ENCODE results near the gene TRAF1.
A peak's percentile ranks its signal among the peaks of the same experiment; 100 is the strongest.

Gene TRAF1

GRCh38 chr9:120922404-120923195 lies 4.0 kb downstream of the TRAF1 start:
- peak; percentile 46 for DNase-seq

- DNase-seq, result peak; percentile 64
Observed at GRCh38 chr9:120921661-120922181, 4.9 kb downstream of the TRAF1 start.

- DNase-seq, result peak; percentile 66
Observed at GRCh38 chr9:120920806-120921178, 5.8 kb downstream of the TRAF1 start.

DNA sequence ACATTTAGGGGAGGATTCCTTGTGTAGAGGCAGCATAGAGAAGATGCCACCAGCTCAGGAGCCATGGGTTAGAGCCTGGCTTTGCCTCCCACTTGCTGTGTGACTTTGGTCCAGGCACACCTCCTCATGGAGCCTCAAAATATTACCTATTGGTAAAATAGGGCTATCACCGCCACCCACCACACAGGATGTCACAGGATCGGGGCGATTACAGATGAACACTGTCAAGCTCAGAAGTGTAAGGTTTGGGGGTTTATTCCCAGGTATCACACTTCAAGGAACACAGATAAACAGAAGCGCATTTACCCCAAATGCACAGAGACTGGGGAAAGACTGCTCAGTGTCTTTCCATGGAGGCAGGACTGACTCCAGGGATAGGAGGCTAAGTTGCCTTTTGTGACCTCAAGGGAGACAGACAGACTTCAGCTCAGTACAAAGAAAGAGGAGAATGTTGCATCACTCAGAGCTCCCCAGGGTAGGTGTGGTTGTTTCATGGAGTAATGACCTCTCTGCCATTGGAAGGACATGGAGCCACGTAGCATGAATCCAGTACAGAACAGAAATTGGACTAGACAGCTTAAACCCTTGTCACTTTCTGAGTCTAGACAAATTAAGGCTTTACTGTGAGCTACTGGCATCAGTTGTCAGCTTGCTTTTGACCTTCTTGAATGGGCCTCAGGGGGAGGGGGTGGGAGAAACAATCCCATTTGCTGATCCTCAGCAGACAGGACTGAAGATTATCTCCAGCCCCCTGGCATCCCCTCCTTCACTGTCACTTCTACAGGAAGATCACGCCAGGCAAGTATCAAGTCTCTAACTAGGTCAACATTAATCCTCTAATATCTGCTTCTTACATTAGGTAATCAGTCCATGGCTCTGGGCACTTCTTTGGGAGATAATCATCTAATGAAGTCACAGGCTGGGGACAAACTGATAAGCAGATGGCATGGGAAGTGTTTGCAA lies 6.5 kb downstream of the TRAF1 start:
- DNase-seq, result peak; percentile 53

DNA sequence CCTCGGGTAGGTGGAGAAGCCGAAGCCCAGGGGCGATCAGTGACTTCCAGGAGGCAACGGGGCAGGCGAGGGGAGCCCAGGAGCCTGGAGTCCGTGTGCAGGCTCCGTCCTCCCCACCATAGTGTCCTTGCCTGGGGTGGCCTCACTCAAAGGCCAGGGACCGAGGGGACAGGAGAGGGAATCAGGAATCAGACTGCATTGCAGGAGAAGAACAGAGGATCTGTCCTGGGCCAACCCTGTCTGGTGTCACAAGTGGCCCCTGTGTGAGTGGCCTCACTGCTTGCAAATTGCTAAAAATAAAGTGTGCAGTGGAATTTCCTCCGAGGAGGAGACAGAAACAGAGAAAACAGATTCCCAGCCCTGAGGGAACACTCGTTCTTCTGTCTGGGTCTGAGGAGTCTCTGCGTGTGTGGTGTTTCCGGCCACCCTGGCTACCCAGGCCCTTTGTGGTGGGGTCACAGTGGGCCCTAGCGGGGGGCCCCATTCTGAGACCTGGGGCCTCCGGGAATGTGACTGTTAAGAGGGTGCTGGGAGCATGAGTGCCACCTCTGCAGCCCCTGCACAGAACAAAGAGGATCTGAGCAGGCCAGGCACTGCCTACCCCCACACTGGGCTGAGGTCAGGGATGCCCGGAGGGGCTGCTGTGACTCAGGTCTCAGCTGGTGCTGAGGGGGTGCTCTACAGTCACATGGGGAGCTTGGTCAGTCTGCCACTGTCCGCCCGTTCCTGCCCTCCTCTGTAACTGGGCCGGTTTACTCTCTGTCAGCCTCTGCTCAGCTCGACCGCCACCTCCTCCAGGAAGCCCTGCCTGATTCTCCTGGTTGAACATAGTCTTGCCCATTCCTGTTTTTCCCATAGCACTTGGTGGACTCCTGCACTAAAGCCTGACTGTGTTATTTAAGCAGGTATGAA lies 7.4 kb downstream of the TRAF1 start:
- peak; percentile 54 for DNase-seq

DNA sequence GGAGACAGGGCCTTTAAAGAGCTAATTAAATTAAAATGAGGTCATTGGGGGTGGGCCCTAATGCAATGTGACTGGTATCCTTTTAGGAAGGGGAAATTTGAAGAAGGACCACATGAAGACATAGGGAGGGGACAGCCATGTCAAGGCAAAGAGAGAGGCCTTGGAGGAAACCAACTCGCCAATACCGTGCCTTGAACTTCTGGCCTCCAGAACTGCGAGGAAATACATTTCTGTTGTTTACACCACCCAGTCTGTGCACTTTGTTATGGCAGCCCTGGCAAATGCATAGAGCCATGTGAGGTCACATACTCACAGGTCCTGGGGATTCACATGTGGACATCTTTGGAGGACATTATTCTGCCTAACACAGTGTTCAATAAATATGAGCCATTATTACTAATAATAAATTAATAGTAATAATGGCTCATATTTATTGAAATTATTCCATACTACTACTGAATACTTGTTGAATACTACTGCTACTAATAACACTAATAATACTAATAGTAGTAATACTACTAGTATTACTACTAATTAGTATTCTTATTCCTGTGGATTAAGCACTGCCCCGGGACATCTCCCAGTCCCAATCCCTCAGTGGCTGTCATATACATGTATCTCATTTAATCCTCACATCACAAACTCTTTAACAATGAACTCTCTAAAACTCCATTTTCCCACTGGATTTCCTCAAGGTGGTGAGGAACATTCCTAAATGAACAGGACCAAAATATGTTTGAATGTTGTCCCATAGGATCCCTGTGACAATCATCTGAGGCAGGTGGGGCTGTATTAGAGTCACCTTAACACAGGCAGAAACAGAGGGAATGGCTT lies 8.4 kb downstream of the TRAF1 start:
- DNase-seq, result peak; percentile 12

- DNase-seq, result no peak
Observed at GRCh38 chr9:120916991-120917880, 9.4 kb downstream of the TRAF1 start.

GRCh38 chr9:120916588-120916987 lies 10.0 kb downstream of the TRAF1 start:
- no peak for DNase-seq

- no peak for DNase-seq
Observed at GRCh38 chr9:120915854-120916470, 10.6 kb downstream of the TRAF1 start.

- DNase-seq, result no peak
Observed at GRCh38 chr9:120914953-120915352, 11.6 kb downstream of the TRAF1 start.

DNA sequence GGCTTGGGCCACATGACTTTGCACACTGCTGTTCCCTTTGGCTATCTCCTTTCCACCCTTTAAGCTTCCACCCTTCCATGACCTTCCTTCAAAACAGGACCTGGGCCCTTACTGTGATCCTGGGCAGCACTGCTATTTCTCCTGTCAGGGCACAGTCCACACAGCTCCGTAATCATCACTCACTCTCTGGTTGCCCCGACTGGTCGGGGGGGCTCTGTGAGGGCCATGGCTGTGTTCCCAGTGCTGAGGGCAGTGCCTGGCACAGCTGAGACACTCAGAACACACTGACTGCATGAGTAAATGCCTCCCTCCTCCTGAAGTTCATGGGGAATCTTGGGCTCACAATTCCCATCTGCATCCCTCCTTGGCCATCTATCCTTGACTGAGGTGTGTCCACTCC lies 12.2 kb downstream of the TRAF1 start:
- DNase-seq, result no peak

GRCh38 chr9:120913647-120914264 lies 12.8 kb downstream of the TRAF1 start:
- no peak for DNase-seq

DNA sequence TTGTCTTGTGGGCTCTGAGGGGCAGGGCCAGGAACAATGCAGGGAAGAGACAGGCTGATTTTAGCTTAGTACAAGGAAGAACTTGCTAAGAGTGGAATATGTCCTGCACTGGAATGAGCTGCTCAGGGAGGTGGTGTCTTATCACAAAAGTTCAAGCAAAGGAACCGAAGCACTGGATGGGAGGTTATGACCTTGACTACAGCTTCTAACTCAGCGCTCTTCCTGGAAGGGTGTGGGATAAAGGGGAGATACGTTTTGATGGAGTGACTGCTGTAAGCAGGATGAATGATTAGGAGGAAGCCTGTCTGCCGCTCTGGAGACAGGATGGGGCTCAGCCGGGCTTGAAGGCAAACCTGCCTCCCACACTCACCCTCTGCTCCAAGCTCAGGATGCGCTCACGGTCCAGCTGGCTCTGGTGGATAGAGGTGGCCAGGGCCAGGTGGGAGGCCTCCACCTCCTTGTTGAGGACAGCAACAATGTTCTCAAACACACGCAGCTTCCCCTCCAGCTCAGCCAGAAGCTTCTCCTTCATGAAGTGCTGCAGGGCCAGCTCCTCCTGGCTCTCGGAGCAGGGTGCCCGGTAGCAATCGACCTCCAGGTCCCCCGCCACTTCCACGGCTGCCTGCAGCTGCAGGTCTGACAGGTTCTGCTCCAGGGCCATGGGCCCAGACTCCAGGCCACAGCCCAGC lies 13.5 kb downstream of the TRAF1 start:
- DNase-seq, result no peak

GRCh38 chr9:120911295-120911837 lies 15.2 kb downstream of the TRAF1 start:
- DNase-seq, result no peak

GRCh38 chr9:120910643-120911042 lies 16.0 kb downstream of the TRAF1 start:
- no peak for DNase-seq

GRCh38 chr9:120909904-120910303 lies 16.7 kb downstream of the TRAF1 start:
- DNase-seq, result no peak

- no peak for DNase-seq
Observed at GRCh38 chr9:120905315-120906164, 21.1 kb downstream of the TRAF1 start.

- DNase-seq, result no peak
Observed at GRCh38 chr9:120904978-120905301, 21.7 kb downstream of the TRAF1 start.
